SK-N-SH (cell line): ENCODE data around the gene AP1B1. TPM values are rescaled to one million over a fixed set of nuclear protein-coding genes. Genes with fewer than 3 reads are reported as not detected.

Source experiments
- CTCF ChIA-PET: fragments of 300-600, 350-600 bp; formaldehyde crosslinking; extraction: SDS; loops from one replicate; lab custom pipeline; 2021; lab: Yijun Ruan, JAX
- POLR2A ChIA-PET: fragments of 350-600 bp; sonication (Branson Sonifier 250); formaldehyde crosslinking; extraction: SDS; loops from one replicate; lab custom pipeline; 2020; ENCODE audit warnings: antibody characterized with exemption, inconsistent platforms; lab: Yijun Ruan, JAX
- DNase-seq: peaks from one replicate; pipeline ENCODE4 v3.0.0; 2012
- H2AFZ ChIP-seq: fragments of 200-600 bp; sonication (generic); 2 replicates; pipeline ENCODE4 v1.8.1; 2016; ENCODE audit warnings: antibody characterized with exemption, mild to moderate bottlenecking, low read depth
- H3F3A ChIP-seq: fragments of 200-600 bp; sonication (generic); replicated peaks from 2 replicates; pipeline ENCODE3; 2016; ENCODE audit warnings: antibody characterized with exemption, mild to moderate bottlenecking; ENCODE audit not compliant: insufficient read depth
- H3K27ac ChIP-seq, 2 experiments: fragments of 200-500 bp in 1 of 2; fragments of 200-600 bp in 1 of 2; sonication (Bioruptor generic) in 1 of 2; sonication (generic), shearing (Covaris generic) in 1 of 2; 2 replicates each; pipeline versions ENCODE4 v1.5.1 to v1.6.1; 2014 to 2016; ENCODE audit warnings: low read depth in 2 of 2, inconsistent platforms in 1 of 2, low read length in 1 of 2, mild to moderate bottlenecking in 1 of 2, mixed read lengths in 1 of 2
- H3K27me3 ChIP-seq: fragments of 200-600 bp; sonication (generic), shearing (Covaris generic); 2 replicates; pipeline ENCODE4 v1.6.1; 2016; ENCODE audit warnings: mixed run types; ENCODE audit not compliant: insufficient read depth
- H3K36me3 ChIP-seq, 2 experiments: fragments of 200-500 bp in 1 of 2; fragments of 200-600 bp in 1 of 2; sonication (Bioruptor generic) in 1 of 2; sonication (generic) in 1 of 2; replicated peaks in 1 of 2; 2 replicates each; pipeline versions ENCODE3 to v1.5.1; 2014 to 2016; ENCODE audit warnings: low read length in 1 of 2, mild to moderate bottlenecking in 1 of 2; ENCODE audit not compliant: insufficient read depth in 2 of 2, control insufficient read depth in 1 of 2
- H3K4me1 ChIP-seq, 2 experiments: fragments of 200-500 bp in 1 of 2; fragments of 200-600 bp in 1 of 2; sonication (Bioruptor generic) in 1 of 2; sonication (generic), shearing (Covaris generic) in 1 of 2; 2 replicates each; pipeline versions ENCODE4 v1.5.1 to v1.6.1; 2014 to 2016; ENCODE audit warnings: low read depth in 1 of 2, low read length in 1 of 2, mixed run types in 1 of 2; ENCODE audit not compliant: insufficient read depth in 2 of 2, control insufficient read depth in 1 of 2
- H3K4me2 ChIP-seq: fragments of 200-600 bp; sonication (generic), shearing (Covaris generic); 2 replicates; pipeline ENCODE4 v1.6.1; 2017; ENCODE audit warnings: mixed run types
- H3K4me3 ChIP-seq, 2 experiments: fragments of 200-500 bp in 1 of 2; fragments of 200-600 bp in 1 of 2; sonication (Bioruptor generic) in 1 of 2; sonication (generic), shearing (Covaris generic) in 1 of 2; 2 replicates each; pipeline versions ENCODE4 v1.5.1 to v1.8.1; 2014 to 2016; ENCODE audit warnings: low read depth in 2 of 2, inconsistent platforms in 1 of 2, low read length in 1 of 2, mild to moderate bottlenecking in 1 of 2, mixed read lengths in 1 of 2, moderate library complexity in 1 of 2
- H3K79me2 ChIP-seq: fragments of 200-600 bp; sonication (generic); 2 replicates; pipeline ENCODE4 v1.8.1; 2017; ENCODE audit warnings: mild to moderate bottlenecking; ENCODE audit not compliant: insufficient read depth
- H3K9ac ChIP-seq: fragments of 200-600 bp; sonication (generic); 2 replicates; pipeline ENCODE4 v1.6.1; 2017; ENCODE audit warnings: mixed run types
- H3K9me2 ChIP-seq: fragments of 200-600 bp; sonication (generic); 2 replicates; pipeline ENCODE4 v1.6.1; 2017; ENCODE audit warnings: mixed run types
- H3K9me3 ChIP-seq: fragments of 200-600 bp; sonication (generic); 2 replicates; pipeline ENCODE4 v1.6.1; 2017; ENCODE audit warnings: mixed run types, mild to moderate bottlenecking, moderate library complexity
- H4K20me1 ChIP-seq: fragments of 200-600 bp; sonication (generic); 2 replicates; pipeline ENCODE4 v1.6.1; 2017; ENCODE audit warnings: mild to moderate bottlenecking, mixed run types; ENCODE audit not compliant: insufficient read depth
- CTCF ChIP-seq: fragments of 200-600 bp; sonication (generic); IDR thresholded peaks from 2 replicates; pipeline ENCODE4 v1.6.1; 2017; ENCODE audit warnings: antibody characterized with exemption, mild to moderate bottlenecking, moderate library complexity
- ELF1 ChIP-seq: IDR thresholded peaks from 2 replicates; pipeline ENCODE4 v1.4.0; 2012
- EP300 ChIP-seq, 2 experiments: IDR thresholded peaks; 2 replicates each; pipeline versions ENCODE4 v1.4.0 to v1.6.1; 2012; ENCODE audit warnings: borderline replicate concordance in 1 of 2, low read depth in 1 of 2, low read length in 1 of 2
- EZH2phosphoT487 ChIP-seq: fragments of 200-600 bp; sonication (generic); IDR thresholded peaks from 2 replicates; pipeline ENCODE4 v1.6.1; 2017; ENCODE audit warnings: low read depth, mixed run types, mild to moderate bottlenecking, antibody characterized with exemption, moderate library complexity, borderline replicate concordance
- FOXJ3 ChIP-seq: sonication (generic); formaldehyde crosslinking; IDR thresholded peaks from 2 replicates; pipeline ENCODE4 v1.5.1; 2020; ENCODE audit warnings: mild to moderate bottlenecking, missing genetic modification reagents
- GATA2 ChIP-seq: sonication (generic); formaldehyde crosslinking; IDR thresholded peaks from 2 replicates; pipeline ENCODE4 v1.5.0; 2020; ENCODE audit warnings: mild to moderate bottlenecking, missing genetic modification reagents
- IRF3 ChIP-seq: fragments of 150-350 bp; IDR thresholded peaks from 2 replicates; pipeline ENCODE4 v1.6.1; 2016; ENCODE audit warnings: mild to moderate bottlenecking, low read depth, low read length
- JUND ChIP-seq: IDR thresholded peaks from 2 replicates; pipeline ENCODE4 v1.4.0; 2012
- MEF2A ChIP-seq: IDR thresholded peaks from 2 replicates; pipeline ENCODE4 v1.4.0; 2012; ENCODE audit warnings: low read depth, borderline replicate concordance
- NFIC ChIP-seq: IDR thresholded peaks from 2 replicates; pipeline ENCODE4 v1.4.0; 2012; ENCODE audit warnings: borderline replicate concordance
- NRF1 ChIP-seq: IDR thresholded peaks from 2 replicates; pipeline ENCODE4 v1.6.1; 2012; ENCODE audit warnings: low read depth, mild to moderate bottlenecking, low read length
- RAD21 ChIP-seq: IDR thresholded peaks from 2 replicates; pipeline ENCODE4 v1.6.1; 2012; ENCODE audit warnings: mild to moderate bottlenecking, low read length
- RXRA ChIP-seq: IDR thresholded peaks from 2 replicates; pipeline ENCODE4 v1.4.0; 2012; ENCODE audit warnings: low read depth, mild to moderate bottlenecking, borderline replicate concordance
- SIN3A ChIP-seq: IDR thresholded peaks from 2 replicates; pipeline ENCODE4 v1.6.1; 2012; ENCODE audit warnings: low read depth, mild to moderate bottlenecking, low read length, moderate library complexity, borderline replicate concordance
- TCF12 ChIP-seq: IDR thresholded peaks from 2 replicates; pipeline ENCODE4 v1.4.0; 2012
- TEAD4 ChIP-seq: IDR thresholded peaks from 2 replicates; pipeline ENCODE4 v1.4.0; 2012; ENCODE audit warnings: mild to moderate bottlenecking, borderline replicate concordance; ENCODE audit not compliant: insufficient read depth
- USF1 ChIP-seq: IDR thresholded peaks from 2 replicates; pipeline ENCODE4 v1.4.0; 2012; ENCODE audit warnings: low read depth, borderline replicate concordance
- USF2 ChIP-seq: fragments of 150-350 bp; IDR thresholded peaks from 2 replicates; pipeline ENCODE4 v1.6.1; 2017; ENCODE audit warnings: antibody characterized with exemption, low read length, low read depth, borderline replicate concordance
- YY1 ChIP-seq: IDR thresholded peaks from 2 replicates; pipeline ENCODE4 v1.4.0; 2012; ENCODE audit warnings: low read depth, mild to moderate bottlenecking
- ZBTB33 ChIP-seq: IDR thresholded peaks from 2 replicates; pipeline ENCODE4 v1.4.0; 2012; ENCODE audit warnings: low read depth, borderline replicate concordance
- polyA plus RNA-seq, 3 experiments: library from polyadenylated mRNA; depleted of rRNA; stranded (reverse); fragments of >200 nt; gene quantifications; 2 replicates each; pipeline ENCODE4 v1.2.3, GENCODE V29; 2012

AP1B1 gene
- polyA plus RNA-seq, 1 of the 3 experiments (the other 2 are of a cell fraction), result 51.9 TPM

- TF ChIP-seq CTCF (no peak), FOXJ3 (CRISPR knock-in tag) (no peak), RXRA (no peak)
These were observed 89.7 kb downstream of the AP1B1 start (continued) for GRCh38 chr22:29298641-29299040.

GRCh38 chr22:29292379-29292778, 96.0 kb downstream of the AP1B1 start:
- Histone ChIP-seq H3K9me3 (no peaks in the 10 kb centered on the region), H3K4me3 (no peak overlapping the region), H3K9me2 (no peaks in the 10 kb centered on the region), H2AFZ (no peak overlapping the region), H3K27ac (no peak overlapping the region), H3F3A (peaks cover 38% of the 10 kb centered on the region), H3K36me3 (peaks cover 83 to 99% of the 10 kb centered on the region in 2 experiments), H4K20me1 (peaks cover 69% of the 10 kb centered on the region), H3K4me2 (no peak overlapping the region), H3K4me1 (no peaks in the 10 kb centered on the region), H3K27me3 (no peaks in the 10 kb centered on the region), H3K79me2 (peaks cover 76% of the 10 kb centered on the region), H3K9ac (no peak overlapping the region)
- DNase-seq, result no peak
- ChIA-PET CTCF (interaction anchor here (0.6 to 1.4 kb wide), 2 partner anchors 21 to 58 kb away, joined by 3 to 4 read pairs; no protein-coding TSS in a partner anchor), POLR2A (no interaction called here)
- no peak for TF ChIP-seq GATA2
- no peak for TF ChIP-seq IRF3
- no peak for TF ChIP-seq ZBTB33
- no peak for TF ChIP-seq ELF1
- TF ChIP-seq SIN3A, result no peak
- no peak for TF ChIP-seq RXRA
- no peak for TF ChIP-seq MEF2A
- TF ChIP-seq USF2, result no peak
- no peak for TF ChIP-seq USF1
- TF ChIP-seq NFIC, result no peak
- no peak for TF ChIP-seq TCF12
- no peak for TF ChIP-seq JUND
- no peak for TF ChIP-seq TEAD4
- no peak for TF ChIP-seq NRF1
- TF ChIP-seq YY1, result no peak
- no peak for TF ChIP-seq EZH2phosphoT487
- no peak for TF ChIP-seq RAD21
- no peak for TF ChIP-seq CTCF
- TF ChIP-seq EP300 (IDR thresholded peaks at IDR 0.05; ENCODE audit: borderline replicate concordance in 1 of 2, low read depth in 1 of 2, low read length in 1 of 2), result no peak
